ENCODE measurements around the gene TEC.
"Not testable (repeated sequence)": the region's sequence is repeated elsewhere in the genome, so short reads cannot be mapped to it uniquely, and the experiment has no call there.

Gene TEC

DNA sequence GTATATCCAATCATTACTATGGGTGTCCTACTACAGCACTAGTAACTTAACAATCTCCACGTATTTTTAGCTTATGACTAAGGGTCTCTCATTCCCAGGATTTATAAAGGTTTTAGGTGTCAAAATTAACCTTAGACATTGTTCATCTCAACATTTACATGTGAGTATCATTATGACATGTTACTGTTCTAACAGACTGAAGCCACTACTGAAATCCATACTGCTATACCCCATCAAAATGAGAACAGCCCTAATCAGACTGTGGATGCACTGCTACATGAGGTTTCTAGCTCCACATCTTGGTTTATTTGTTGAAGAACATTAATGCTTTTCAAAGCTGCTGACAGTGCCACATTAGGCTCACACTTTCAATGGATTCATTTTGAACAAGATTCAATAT is 100.0 kb downstream of the TEC start:
- Histone ChIP-seq H3K36me3 (ENCODE audit: control insufficient read depth, insufficient read depth, low read length) (no peaks in the 10 kb centered on the region), H3K4me2 (ENCODE audit: low read length) (no peak overlapping the region), H3K27me3 (ENCODE audit: control insufficient read depth, insufficient read depth, low read length) (no peaks in the 10 kb centered on the region), H3K9ac (no peak overlapping the region), H3K79me2 (no peaks in the 10 kb centered on the region), H3K9me3 (ENCODE audit: control insufficient read depth, low read length) (no peaks in the 10 kb centered on the region), H3K27ac (no peak overlapping the region), H3K4me3 (ENCODE audit: low read depth, low read length) (no peak overlapping the region), H2AFZ (no peak overlapping the region), H3K4me1 (no peaks in the 10 kb centered on the region)
- TF ChIP-seq, protein P1, sequence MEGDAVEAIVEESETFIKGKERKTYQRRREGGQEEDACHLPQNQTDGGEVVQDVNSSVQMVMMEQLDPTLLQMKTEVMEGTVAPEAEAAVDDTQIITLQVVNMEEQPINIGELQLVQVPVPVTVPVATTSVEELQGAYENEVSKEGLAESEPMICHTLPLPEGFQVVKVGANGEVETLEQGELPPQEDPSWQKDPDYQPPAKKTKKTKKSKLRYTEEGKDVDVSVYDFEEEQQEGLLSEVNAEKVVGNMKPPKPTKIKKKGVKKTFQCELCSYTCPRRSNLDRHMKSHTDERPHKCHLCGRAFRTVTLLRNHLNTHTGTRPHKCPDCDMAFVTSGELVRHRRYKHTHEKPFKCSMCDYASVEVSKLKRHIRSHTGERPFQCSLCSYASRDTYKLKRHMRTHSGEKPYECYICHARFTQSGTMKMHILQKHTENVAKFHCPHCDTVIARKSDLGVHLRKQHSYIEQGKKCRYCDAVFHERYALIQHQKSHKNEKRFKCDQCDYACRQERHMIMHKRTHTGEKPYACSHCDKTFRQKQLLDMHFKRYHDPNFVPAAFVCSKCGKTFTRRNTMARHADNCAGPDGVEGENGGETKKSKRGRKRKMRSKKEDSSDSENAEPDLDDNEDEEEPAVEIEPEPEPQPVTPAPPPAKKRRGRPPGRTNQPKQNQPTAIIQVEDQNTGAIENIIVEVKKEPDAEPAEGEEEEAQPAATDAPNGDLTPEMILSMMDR (IDR thresholded peaks at IDR 0.05): no peak

DNA sequence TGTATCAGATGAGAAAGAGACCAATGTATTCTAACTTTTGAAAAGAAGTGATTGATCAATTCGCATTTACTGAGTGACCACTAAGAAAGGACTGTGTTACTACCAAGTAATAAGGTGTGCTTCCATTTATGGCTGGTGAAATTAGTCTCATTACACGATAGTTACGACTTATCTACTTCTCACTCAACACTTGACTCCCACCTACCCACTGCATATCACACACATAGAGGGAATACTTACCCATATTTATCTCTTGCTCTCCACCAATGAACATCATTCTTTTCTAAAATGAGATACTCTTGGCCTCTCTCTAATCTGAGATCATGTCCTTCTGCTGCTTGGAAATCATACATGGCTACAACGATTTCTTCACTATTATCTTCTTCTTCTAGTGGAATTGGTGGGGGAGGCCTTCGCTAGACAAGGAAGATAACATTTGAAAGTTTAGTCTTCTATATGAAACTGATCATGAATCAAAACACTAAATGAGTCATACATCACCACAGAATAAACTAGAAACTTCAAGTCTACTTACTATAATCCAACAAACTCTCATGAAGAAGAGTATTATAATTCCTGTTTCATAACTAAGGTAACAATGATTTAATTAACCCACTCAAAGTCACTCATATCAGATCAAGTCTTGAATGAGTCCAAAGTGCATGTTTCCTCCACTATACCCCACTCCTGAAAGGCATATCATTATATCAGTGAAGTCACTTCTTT is 101.9 kb downstream of the TEC start:
- no peaks in the 10 kb centered on the region for H3K9me3 ChIP-seq (ENCODE audit: control insufficient read depth, low read length)
- no peak overlapping the region for H3K9ac ChIP-seq
- H3K4me2 ChIP-seq (ENCODE audit: low read length): no peak overlapping the region
- no peaks in the 10 kb centered on the region for H3K27me3 ChIP-seq (ENCODE audit: control insufficient read depth, insufficient read depth, low read length)
- H3K4me1 ChIP-seq: no peaks in the 10 kb centered on the region
- H3K4me3 ChIP-seq (ENCODE audit: low read depth, low read length): no peak overlapping the region
- no peaks in the 10 kb centered on the region for H3K79me2 ChIP-seq
- H3K36me3 ChIP-seq (ENCODE audit: control insufficient read depth, insufficient read depth, low read length): no peaks in the 10 kb centered on the region
- H2AFZ ChIP-seq: no peak overlapping the region
- no peak overlapping the region for H3K27ac ChIP-seq
- TF ChIP-seq, protein P1 (IDR thresholded peaks at IDR 0.05): no peak

GRCh38 chr4:48164561-48164960 is 105.1 kb downstream of the TEC start:
- H2AFZ ChIP-seq; H3K27me3 ChIP-seq (ENCODE audit: control insufficient read depth, insufficient read depth, low read length); H3K4me3 ChIP-seq (ENCODE audit: low read depth, low read length); H3K9me3 ChIP-seq (ENCODE audit: control insufficient read depth, low read length); H3K27ac ChIP-seq; H3K9ac ChIP-seq; H3K36me3 ChIP-seq (ENCODE audit: control insufficient read depth, insufficient read depth, low read length); H3K4me1 ChIP-seq; H3K79me2 ChIP-seq; H3K4me2 ChIP-seq (ENCODE audit: low read length): not testable (repeated sequence)

DNA sequence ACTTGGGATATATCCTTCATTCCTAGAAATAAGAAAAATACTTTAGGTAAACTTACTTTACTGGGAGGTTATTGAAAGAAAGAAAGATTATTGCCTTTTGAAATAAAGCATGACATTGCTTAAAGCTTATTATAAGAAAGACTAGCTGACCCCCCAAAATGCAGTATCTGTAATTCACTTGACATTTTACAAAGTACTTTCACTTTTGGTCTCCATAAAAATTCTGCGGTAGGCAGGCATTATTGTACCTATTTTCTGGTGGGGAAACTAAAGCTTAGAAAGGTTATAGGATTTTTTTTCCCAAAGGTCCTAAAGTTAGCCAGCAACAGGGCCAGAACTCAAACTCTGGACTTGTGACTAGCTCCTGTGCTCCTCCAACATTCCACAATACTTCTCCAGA is 105.9 kb downstream of the TEC start:
- H3K79me2 ChIP-seq: no peaks in the 10 kb centered on the region
- H3K36me3 ChIP-seq (ENCODE audit: control insufficient read depth, insufficient read depth, low read length): no peaks in the 10 kb centered on the region
- no peak overlapping the region for H3K27ac ChIP-seq
- no peaks in the 10 kb centered on the region for H3K4me1 ChIP-seq
- H2AFZ ChIP-seq: no peak overlapping the region
- no peaks in the 10 kb centered on the region for H3K27me3 ChIP-seq (ENCODE audit: control insufficient read depth, insufficient read depth, low read length)
- TF ChIP-seq, protein P1 (IDR thresholded peaks at IDR 0.05): no peak
- H3K4me3 ChIP-seq (ENCODE audit: low read depth, low read length): no peak overlapping the region
- no peak overlapping the region for H3K9ac ChIP-seq
- H3K9me3 ChIP-seq (ENCODE audit: control insufficient read depth, low read length): no peaks in the 10 kb centered on the region
- no peak overlapping the region for H3K4me2 ChIP-seq (ENCODE audit: low read length)

DNA sequence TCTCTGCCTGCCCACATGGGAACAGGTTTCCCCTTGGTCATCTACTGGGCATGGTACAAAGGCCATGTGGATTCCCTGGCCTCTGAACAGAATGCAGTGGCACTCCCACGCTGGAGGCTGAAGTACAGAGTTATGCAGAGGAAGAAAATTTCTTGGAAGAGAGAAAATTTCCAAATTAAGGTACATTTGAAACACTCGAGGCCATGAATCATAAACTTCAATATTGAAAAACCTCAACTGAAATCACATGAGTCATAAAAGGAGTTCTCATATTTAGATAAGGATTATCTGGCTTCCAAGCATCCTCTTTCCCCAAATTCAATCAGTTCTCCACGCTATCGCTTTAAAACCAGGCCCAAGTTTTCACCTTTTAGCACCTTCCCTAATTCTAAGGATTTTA is 107.5 kb downstream of the TEC start:
- no peaks in the 10 kb centered on the region for H3K9me3 ChIP-seq (ENCODE audit: control insufficient read depth, low read length)
- H3K79me2 ChIP-seq: no peaks in the 10 kb centered on the region
- no peaks in the 10 kb centered on the region for H3K4me1 ChIP-seq
- TF ChIP-seq, protein P1 (IDR thresholded peaks at IDR 0.05): no peak
- no peak overlapping the region for H2AFZ ChIP-seq
- H3K4me3 ChIP-seq (ENCODE audit: low read depth, low read length): no peak overlapping the region
- H3K36me3 ChIP-seq (ENCODE audit: control insufficient read depth, insufficient read depth, low read length): no peaks in the 10 kb centered on the region
- H3K4me2 ChIP-seq (ENCODE audit: low read length): no peak overlapping the region
- no peaks in the 10 kb centered on the region for H3K27me3 ChIP-seq (ENCODE audit: control insufficient read depth, insufficient read depth, low read length)
- H3K27ac ChIP-seq: no peak overlapping the region
- no peak overlapping the region for H3K9ac ChIP-seq
